ENCODE results near the gene TMBIM6. TPM values are rescaled to one million over a fixed set of nuclear protein-coding genes. Genes with fewer than 3 reads are reported as not detected.

TMBIM6 gene, protein sequence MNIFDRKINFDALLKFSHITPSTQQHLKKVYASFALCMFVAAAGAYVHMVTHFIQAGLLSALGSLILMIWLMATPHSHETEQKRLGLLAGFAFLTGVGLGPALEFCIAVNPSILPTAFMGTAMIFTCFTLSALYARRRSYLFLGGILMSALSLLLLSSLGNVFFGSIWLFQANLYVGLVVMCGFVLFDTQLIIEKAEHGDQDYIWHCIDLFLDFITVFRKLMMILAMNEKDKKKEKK
- total RNA-seq, result 325 and 339 TPM in 2 replicates

DNA sequence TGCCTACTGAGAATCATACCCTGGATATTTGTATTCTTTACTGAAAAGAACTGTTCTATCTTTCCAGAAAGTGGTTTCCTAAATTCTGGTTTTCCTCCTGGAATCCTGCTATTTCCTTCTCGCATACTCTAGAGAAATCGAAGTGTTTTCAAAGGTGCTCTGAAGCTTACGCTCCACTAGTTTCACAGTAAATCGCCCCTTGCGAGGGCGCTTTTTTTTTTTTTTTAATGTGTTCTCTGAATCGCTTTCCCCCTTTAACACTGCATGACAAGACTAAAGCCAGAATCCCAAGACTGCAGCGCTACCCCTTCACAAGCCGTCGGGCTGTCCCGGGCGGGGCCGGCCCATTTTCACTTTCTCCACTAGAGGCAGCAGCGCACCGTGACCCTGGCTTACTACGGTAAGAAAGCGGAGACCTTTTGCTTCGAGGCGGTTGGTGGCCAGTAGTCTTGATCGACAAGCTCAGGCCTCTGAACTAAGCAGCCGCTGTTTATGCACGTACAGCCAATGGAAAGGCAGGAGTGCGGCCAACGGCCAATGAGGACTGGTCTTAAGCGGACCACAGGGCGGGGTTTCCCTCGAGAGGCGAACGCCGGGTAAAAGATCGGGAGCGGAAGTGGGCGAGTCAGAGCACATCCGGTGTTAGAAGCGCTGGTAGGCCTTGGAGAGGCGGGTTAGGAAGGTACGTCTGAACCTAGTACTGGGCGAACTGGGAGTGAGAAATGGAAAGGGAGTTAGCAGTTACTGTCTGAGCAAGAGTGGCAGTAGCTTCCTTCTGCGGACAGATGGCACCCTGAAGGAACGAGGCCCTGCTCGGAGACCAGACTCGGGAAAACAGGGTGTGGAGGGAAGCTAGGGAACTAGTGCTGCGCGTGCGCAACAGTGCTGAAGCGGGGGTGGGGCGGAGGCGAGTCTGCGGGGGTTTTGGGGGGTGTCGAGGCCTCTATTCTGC is at the start of gene TMBIM6:
TSS of gene TMBIM6 (plus strand) at position 628 of the 952 bp plus-strand sequence. CDS start 10,937 bp downstream, outside the sequence.

DNA sequence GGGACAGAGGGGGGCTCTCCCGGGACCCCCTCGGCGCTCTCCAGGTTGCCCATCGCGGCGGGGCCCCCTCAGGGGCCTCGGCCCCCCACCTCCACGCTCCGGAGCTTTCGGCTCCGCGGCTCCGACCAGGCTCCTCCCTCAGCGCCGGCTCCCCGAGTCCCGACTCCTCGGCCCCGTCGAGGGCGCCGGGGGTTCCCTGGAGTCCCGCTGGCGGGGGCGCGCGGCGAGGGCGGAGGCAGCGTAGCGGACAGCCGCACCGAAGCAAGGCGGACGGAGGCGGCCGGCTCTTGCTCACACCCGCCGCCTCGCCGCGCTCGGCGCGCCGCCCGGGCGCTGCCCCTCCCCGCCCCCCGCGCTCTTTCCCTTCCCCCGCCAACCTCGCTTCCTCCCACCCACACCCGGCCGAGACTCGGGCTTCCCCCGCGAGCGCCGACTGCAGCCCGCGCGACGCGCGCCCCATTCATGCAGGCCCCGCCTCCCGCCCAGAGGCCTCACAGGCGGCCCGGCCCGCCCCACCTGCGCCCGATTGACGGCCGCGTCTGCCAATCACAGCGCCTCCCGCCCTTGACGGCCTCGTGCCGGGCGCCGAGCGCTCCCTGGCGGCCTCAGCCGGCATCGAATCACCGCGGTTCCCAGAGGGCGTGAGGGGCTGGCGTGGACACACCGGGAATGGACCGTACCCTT is 34.1 kb upstream of the TMBIM6 start, which contains the start of gene FMNL3:
TSS of gene FMNL3 (minus strand) at position 278 of the 684 bp plus-strand sequence. CDS start at position 53, 225 bp downstream.

Other genes with a start within 250 kb of the TMBIM6 start
- 0.54 TPM in 1 of 2 replicates, not detected in the other for gene KCNH3, start 202.5 kb upstream of the TMBIM6 start, total RNA-seq
- gene MCRS1, start 173.4 kb upstream of the TMBIM6 start, total RNA-seq, result 59.5 and 63.2 TPM in 2 replicates
- gene FAM186B, start 135.9 kb upstream of the TMBIM6 start, total RNA-seq, result 0.54 TPM in 1 of 2 replicates, not detected in the other
- 2.6 and 5.2 TPM in 2 replicates for gene PRPF40B, start 118.0 kb upstream of the TMBIM6 start, total RNA-seq
- 10.3 and 21.7 TPM in 2 replicates for gene FMNL3, start 34.2 kb upstream of the TMBIM6 start, total RNA-seq
- 20.8 and 29.0 TPM in 2 replicates for gene NCKAP5L, start 86.9 kb downstream of the TMBIM6 start, total RNA-seq
- 4.7 and 5.4 TPM in 2 replicates for gene BCDIN3D, start 101.5 kb downstream of the TMBIM6 start, total RNA-seq
- gene FAIM2, start 162.3 kb downstream of the TMBIM6 start, total RNA-seq, result 18.8 and 21.5 TPM in 2 replicates
- gene AQP2, start 209.2 kb downstream of the TMBIM6 start, total RNA-seq, result not detected in 2 replicates
- gene AQP5, start 220.3 kb downstream of the TMBIM6 start, total RNA-seq, result 3.1 and 6.5 TPM in 2 replicates
- not detected in 2 replicates for gene AQP6, start 231.4 kb downstream of the TMBIM6 start, total RNA-seq